Stimulated activated CD4-positive, alpha-beta T cell treated with anti-CD3 and anti-CD28 coated beads, Interleukin-2, amount 100 ng/mL, for 48 hours (primary cell): ENCODE results near the gene ARMH3.

Experiments
- DNase-seq, 2 donors: peaks; one replicate each; pipeline ENCODE4 v3.0.0-alpha.2; 2020

Gene ARMH3

DNA sequence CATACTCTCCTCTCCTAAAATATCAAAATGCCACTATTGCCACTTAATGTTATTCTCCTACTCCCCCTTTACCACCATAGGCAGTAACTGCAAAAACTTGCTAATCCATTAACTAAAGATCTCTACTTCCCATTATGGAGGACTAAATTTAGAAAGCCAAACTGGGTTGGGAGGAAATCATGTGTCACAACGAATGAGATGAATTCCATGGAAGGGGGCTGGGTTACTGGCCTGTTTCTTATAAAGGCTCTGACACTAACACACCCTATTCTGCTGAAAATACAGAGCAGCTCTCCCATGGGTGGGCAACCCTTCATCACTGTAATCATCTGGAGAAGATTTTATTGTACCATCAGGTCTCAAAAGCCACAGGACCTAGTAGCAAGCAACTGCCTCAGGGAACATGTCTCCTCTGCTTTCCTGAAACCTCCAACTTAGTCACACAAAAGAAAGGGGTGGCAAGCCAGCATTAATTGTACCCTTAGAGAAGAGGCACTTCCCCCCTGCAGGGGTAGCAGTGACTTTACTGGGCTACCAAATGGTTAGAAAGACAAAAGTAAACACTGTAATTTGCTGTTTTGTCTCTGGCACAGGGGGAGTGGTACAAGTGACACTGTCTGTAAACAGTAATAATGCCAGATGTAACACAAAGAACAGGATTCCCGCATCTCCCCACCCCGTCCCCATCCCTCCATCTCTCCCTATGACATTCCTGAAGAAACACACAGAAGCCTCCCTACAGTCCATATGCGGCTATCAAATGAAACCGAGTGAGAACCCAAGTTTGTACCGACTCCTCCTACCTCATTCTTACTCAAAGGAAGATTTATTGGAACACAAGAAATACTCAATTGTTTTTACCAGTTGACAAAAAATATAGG is 81.6 kb downstream of the ARMH3 start:
- DNase-seq = no peak

DNA sequence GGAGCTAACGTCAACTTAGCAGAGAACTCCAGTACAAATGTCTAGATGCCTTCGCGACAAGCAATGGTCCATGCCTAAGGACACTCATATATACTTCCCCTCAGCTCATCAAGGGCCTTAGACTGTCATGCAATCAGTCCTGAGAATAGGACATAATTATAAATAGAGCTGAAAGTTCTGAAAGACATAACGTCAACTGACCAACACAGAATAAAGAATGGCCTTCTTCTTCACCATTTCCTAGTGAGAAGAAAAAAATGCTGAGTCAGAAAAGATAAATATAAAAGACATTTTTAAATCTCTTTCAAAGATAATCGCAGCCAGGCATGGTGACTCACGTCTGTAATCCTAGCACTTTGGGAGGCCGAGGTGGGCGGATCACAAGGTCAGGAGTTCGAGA is 83.2 kb downstream of the ARMH3 start:
- no peak for DNase-seq

DNA sequence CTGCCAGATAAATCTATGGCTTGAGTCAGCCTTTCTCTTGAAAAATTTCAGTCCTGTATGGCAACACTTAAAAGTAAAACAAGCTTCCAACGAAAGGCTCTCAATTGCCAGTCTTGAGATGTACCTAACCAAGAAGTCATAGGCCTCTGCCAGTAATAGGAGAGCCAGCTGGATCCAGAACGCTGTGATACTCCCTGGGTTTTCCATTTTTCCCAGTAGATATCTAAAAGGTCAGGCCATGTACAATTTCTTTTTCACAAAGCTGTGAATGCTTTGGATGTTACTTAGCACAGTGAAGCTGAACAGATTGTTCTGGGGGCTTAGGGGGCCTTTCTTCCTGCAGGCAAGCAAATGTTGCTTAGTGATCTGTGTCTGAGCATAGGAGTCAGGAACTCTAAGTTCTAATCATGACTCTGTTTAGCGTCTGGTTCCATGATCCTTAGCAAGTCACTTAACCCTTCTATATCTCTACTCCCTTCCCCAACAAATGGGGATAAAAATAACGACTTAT is 86.5 kb downstream of the ARMH3 start:
- DNase-seq = no peak

DNA sequence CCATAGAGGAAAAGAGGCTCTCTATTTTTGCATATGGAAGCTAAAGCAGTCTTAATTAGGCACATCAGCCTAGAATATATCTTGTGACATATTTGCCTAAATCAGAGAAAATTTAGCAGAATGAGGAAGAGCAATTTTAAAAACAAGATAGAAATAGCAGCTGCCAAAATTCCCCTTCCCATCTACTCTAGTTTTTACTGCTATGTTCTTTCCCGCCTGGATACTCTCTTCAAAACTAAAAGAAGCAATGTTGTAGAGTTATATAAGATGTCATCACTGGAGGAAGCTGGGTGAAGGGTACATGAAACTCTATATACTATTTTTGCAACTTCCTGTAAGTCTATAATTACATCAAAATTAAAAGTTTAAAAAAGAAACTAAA is 87.0 kb downstream of the ARMH3 start:
- no peak for DNase-seq

DNA sequence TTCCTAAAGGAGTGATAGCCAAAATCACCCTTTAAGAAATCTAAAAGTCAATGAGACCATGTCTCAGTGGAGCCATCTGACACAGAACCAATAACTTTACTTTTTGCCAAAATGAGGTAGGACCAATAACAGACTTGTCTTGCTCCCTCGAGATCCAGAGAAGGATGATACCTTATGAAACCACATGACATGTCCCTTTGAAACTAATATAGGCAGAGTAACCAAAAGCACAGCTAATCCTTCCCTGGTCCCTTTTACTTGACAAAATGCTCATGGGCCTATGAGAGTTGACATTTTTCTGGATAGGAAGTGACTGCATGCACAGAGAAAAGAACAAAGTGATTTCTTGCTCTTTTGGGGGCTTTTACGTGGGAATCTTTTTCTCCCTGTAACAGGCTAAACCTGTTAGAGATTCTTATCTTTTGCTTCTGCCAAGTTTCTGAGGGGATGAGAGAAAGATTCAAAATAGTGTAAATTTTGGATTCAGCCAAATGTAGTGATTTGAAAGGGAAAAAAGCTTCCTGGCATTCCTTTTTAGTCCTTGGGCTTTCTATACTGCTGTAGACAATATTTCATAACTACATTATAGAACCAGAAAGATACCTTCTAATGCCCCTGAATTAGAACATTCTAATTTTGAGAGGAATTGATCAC is 87.6 kb downstream of the ARMH3 start:
- no peak for DNase-seq

DNA sequence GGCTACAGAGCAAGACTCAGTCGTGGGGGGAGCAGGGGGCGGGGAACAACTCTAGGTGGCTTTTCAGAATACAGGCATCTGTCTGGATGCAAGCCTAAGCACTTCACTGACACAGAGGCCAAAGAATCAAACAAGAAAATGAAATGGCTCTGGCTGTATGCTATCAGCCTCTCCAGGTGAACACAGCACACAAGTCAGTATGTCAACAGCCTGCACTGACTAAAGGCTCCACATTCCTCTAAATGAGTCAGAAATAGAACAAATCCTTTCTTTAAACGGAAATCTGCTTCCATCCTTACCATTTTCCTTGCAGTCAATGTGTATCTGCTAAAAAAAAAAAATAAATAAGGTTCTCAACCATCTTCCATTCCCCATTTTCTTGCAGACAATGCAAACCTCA is 88.3 kb downstream of the ARMH3 start:
- no peak for DNase-seq

DNA sequence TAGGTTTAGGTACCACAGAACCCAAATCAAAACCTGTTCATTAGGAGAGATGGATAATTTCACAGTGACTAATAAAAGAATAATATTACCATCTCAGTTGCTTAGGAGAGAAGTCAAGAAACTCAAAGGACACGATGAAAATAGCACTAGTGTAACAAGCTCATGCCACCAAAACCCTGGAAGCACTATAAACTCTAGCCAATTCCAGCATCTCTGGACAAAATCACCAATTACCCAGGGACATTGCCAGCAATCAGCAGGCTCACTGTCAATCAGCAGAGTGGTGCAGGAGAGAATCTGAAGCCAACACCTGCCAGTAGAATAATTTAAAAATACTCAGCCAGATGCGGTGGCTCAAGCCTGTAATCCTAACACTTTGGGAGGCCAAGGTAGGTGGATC is 88.9 kb downstream of the ARMH3 start:
- DNase-seq = no peak

DNA sequence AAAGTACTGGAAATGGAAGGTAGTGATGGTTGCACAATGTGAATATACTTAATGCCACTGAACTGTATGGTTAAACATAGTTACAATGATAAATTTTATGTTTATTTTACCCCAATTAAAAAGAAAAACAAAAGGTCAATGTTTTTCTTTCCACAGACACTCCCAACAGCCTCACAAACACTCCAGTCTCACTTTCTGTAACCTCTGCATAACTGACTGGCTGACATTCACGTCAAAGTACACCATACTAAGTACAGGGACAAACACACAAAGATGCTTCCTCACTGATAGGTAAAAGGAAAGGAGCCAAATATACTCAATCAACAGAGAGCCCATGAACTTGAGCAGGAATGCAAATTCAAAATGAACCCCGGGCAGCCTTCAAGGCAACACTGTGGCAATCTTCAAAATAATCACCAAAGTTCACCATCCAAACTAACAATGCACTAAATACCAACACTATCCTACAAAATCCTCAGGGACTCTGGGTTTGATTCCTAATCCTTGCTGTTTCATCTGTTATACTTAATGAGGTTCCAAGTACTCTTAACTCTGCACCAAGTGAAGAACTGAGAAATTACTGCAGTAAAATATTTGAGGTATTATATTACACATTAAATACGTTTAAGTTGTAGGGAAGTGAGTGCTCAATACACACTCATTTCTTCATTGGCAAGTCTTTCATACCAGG is 90.8 kb downstream of the ARMH3 start:
- no peak for DNase-seq

DNA sequence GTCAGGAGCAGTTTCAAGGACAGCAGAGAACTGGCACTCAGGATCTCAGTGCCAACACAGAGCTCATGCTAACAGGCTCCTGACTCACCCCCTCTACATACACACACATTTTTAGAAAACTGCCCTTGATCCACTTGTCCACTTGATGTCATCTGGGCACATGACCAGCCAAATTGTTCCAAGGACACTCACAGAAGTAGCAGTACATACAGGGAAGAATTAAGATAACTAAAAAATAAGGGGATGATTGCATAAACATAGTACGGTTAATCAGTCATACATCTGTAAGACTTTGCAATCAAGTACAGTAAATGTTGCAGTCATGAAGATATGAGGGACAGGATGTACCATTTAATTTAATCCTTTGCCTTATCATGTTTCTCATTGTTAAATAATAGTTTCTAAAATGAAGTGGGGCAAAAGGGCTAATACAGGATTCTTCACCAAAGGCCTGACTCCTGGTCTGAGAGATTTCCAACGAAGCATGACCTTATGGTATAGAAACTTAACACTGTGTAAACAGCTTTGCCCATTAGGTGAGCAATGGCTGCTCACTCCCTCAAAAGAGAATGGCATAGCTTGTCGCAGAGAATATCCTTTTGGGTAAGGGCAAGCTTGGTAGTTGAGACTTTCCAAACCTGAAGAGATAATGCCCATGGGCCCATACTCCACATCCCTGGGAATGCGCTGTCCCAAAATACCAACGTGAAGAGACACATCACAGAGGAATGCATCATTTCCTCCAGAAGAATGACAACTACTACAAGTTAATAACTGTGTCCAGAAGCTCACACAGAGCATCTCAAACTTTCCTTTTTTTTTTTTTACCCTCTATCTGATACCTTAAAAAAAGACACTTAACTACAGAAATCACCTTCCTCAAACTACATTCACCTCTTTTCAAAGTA is 94.1 kb downstream of the ARMH3 start:
- DNase-seq = no peak

DNA sequence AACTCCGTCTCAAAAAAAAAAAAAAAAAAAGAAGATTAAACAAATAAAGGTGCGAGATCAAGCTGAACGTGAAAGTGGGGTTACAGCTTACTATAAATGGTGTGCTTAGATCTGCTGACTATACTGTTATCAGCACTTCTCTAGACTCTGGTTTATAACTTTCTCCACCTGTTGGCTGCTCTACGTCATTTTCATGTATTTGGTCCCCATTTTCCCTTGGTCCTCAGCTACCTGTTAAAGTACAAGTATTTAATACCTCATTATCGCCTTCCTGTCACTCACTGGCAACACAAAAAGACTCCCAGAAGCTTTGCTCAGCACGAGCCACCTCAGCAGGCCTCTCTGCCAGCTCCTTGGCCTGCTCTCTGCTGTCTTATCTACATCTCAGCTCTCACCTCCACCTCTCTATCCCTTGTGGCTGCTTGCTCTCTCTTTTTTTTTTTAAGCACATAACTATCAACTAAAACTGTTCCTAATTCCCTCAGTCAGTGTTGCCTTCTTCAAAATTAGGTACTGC is 95.0 kb downstream of the ARMH3 start:
- no peak for DNase-seq

DNA sequence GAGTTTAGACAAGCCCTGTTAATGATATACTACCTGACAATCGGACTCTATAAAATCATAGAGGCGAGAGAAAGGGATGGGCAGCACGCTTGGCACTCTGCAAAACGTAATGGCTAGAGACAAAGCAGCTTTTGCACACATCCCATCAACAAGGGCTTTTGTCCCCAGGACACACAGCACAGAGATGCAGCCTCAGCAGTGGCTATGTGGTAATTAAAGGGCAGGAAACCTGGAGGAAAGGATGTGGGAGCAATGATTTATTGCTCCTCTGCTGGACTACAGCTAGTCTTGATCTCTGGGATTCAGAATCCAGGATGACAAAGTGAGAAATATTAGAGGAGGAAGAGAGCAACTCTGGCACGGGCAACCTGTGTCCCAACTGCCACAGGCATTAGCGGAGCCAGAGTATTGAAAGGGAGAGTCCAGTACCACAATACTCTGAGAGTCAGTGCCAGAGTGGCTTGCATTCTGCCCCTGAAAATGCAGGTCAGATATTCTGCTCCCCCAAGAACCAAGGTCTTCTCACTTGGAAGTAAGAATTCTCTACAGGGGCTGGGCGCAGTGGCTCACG is 96.5 kb downstream of the ARMH3 start:
- DNase-seq = no peak

DNA sequence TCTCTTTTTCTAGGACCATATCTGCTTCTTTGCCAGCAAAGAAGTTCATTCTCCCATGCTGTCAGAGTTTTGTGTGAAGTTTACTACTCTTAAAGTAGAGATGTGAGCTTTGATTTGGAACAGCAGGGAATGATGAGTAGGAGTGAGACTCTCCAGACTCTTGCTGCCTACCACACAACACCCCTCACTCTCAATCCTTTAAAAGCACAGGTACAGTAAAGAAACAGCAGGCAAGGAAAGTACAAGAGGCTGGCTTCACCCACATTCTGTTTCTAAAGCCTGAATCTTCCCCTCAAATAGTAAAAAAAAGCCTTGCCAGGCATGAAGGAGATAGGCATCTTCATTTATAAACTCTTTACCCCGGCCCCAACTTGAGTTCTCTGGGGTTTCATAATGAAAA is 97.3 kb downstream of the ARMH3 start:
- no peak for DNase-seq

DNA sequence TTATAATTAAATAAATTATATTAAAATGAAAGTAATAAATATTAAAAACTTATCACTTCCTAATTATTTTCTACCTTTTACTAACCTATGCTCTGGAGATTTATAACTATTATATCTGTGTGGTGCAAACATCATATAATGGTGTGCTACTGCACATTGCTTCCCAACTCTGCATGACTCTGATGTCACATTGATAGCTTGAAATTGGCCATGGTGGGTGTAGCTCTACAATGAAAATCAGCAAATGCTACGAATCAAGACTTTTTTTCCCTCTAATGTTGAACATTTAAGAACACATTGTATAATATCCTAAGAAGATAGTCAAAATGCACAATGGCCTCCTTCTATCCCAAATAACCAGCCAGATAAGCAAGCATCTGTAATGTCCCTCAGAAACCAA is 99.1 kb downstream of the ARMH3 start:
- no peak for DNase-seq

DNA sequence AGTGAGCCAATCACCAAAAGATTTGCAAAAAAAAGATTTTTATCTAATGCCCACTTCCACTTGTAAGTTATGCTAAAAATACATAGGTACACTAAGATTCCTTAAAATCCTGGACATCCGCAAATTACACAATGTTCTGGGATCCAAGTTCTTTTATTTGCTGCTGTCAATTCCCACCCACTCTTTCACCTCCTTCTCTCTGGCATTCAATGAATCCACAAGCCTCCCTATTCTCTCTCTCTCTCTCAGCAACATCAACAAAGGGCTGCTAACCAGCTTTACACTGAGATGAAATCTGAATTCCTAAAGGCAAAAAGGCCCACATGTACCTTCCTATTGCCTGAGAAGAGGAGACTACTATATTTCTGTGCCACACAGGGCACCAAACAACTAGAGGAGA is 99.9 kb downstream of the ARMH3 start:
- no peak for DNase-seq

DNA sequence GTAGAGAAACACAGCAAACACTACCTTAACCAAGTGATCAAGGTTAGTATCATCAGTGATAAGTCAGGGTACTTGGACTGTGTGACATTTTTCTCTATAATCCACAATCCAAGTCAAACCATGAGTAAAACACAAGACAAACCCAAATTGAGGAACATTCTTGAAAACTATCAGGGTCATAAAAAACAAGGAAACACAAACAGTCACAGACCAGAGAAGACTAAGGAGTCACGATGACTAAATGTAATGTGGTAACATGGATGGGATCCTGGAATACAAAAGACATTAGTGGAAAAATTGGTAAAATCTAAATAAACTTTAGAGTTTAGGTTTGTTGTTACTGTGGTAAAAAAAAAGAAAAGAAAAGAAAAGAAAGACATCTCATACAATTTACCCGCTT is 103.8 kb downstream of the ARMH3 start:
- DNase-seq = no peak

DNA sequence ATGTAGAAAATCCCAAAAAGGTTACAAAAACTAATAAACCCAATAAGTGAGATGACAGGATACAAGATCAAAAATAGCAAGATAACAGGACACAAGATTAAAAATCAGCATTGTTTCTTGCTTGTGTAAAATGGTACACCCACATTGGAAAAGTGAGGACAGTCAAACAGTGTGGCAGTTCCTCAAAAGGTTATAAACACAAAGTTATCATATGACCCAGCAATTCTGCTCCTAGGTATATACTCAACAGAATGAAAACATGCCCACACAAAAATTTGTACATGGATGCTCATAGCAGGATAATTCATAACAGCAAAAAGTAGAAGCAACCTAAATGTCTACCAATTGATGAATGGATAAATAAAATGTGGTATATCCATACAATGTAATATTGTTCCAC is 105.8 kb downstream of the ARMH3 start:
- DNase-seq = no peak

DNA sequence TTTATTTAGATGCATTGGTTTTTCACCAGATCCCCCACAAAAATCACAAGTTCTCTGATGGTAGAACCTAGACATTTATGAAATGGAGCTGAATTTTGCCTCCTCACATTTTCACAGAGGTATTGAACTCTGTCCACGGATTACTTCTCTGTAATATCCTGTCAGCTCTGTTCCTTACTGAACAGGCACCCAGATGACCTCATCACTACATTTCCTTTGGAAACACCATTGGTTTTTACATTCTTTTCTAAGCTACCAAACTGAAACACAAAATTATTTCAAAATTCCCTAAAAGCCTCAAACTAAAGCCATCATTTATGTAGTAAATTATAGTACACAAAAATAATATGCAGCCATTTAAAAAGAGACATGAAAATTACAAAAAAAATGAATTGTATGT is 114.1 kb downstream of the ARMH3 start:
- no peak for DNase-seq

DNA sequence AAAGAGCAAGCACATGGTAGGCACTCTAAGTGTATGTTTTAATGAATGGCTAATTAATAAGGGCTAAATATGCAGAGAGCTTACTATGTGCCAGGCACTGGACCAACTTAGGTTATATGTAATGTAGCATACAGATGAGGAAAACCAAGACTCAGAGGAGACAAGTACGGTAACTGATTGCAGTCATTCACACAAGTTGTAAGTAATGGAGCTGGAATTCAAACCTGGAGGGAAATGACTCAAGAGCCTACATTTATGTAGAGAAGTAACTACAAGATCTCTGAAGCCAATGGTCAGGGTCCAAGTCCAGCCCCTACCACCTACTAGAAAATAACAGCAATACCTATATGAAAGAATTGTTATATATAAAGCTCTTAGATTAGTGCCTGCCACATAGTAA is 115.1 kb downstream of the ARMH3 start:
- DNase-seq = no peak

DNA sequence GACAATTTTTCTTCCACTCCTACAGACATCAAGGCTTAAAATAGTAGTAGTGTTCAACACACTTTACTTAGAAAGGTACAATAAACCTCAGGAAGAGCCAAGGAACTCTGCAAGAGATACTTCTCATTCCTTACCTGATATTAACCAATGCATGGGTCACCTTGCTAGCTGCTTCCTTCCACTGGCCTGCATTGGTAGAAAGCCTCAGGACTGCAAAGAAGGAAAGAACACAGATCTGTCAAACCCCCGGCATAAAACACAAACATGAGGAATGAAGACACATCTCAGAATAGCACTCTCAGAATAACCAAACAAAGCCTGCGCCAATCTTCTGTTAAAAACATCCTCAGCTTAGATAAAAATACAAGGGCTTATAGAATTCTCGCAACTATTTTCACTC is 116.2 kb downstream of the ARMH3 start:
- no peak for DNase-seq

DNA sequence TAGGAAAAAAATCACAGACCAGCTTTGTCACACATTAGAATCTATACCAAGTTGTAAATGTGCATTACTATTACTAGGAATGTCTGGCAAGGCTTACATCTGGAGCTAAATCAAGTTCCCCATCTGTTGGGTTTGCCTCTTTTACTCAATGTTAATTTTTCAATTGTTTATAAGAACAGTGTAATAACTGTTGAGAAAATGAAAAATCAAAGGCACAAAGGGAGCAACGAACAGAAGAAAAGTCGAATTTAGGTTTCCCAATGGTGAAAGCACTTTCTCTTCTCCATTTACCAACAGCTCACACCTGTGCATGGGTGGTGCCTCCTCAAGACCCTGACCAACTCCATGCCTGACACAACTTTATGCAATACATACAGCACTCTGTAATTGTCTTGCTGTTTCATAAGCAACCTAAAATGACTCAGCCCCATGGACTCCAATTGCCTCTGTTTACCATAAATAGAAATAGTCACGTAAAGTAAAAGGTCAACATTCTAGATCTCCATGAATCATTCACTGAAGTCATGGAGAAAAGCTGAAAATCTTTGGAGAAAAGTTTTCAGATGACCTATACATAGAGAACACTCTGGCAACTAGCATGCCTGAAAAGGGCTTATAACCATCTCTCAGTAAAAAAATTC is 116.8 kb downstream of the ARMH3 start:
- no peak for DNase-seq

DNA sequence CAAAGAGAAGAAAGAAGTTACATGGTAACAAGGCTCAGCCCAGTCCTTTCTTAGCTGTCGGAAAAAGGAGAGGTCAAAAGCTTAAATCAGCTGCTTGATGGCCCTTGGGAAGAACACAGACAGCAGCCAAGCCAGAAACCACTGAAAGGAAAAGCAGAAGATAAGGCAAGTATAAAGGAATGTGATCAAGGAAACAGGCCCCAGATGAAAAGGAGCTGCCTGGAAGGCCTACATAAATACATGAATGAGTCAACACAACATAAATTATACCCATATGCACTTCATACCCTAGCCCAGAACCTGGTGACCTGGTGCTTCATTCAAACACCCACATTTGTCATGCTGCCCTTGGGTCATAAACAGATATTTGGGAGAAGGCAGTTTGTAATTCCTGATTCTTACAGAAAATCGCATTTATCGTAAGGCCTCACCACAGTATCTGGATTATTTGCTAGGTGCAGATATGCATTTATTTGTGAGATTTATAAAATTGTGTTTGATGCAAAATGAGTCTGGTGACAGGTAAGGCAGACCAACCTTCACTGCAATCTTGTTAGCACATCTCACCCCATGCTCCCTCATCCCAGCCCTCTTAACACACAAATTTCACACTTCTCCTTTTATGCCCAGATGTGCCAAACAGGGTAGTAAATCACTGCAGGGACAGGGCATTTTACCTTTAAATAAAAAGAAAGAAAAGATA is 117.5 kb downstream of the ARMH3 start:
- no peak for DNase-seq
